ENCODE results near the gene STK32B. TPM values are rescaled to one million over a fixed set of nuclear protein-coding genes. Genes with fewer than 3 reads are reported as not detected.

STK32B gene
- total and polyA plus RNA-seq, 2 experiments from 2014 or later, result not detected

- DNase-seq (ENCODE audit: low read depth in 1 of 2, low spot score in 1 of 2), result peak in 1 of 2 donors; percentile 21
- H3K4me3 ChIP-seq, result no peak overlapping the region
- H3K4me1 ChIP-seq (ENCODE audit: low read depth), result no peaks in the 10 kb centered on the region
- no peaks in the 10 kb centered on the region for H3K36me3 ChIP-seq
- H3K27me3 ChIP-seq, result peaks cover 7% of the 10 kb centered on the region
- no peak for TF ChIP-seq CTCF (IDR thresholded peaks at IDR 0.05; ENCODE audit: low read depth, low read length)
- no peaks in the 10 kb centered on the region for H3K9me3 ChIP-seq (ENCODE audit: low read depth)
- no peak overlapping the region for H3K27ac ChIP-seq
Observed at GRCh38 chr4:5143940-5144339, 92.7 kb downstream of the STK32B start.

- Histone ChIP-seq H3K4me1 (ENCODE audit: low read depth) (no peaks in the 10 kb centered on the region), H3K9me3 (ENCODE audit: low read depth) (no peaks in the 10 kb centered on the region), H3K27ac (no peak overlapping the region), H3K27me3 (peaks cover 9% of the 10 kb centered on the region), H3K4me3 (no peak overlapping the region), H3K36me3 (no peaks in the 10 kb centered on the region)
- no peak for DNase-seq (ENCODE audit: low read depth in 1 of 2, low spot score in 1 of 2)
- no peak for TF ChIP-seq CTCF (IDR thresholded peaks at IDR 0.05; ENCODE audit: low read depth, low read length)
Observed at GRCh38 chr4:5144384-5144783, 93.1 kb downstream of the STK32B start.

- H3K27ac ChIP-seq, result no peak overlapping the region
- no peaks in the 10 kb centered on the region for H3K4me1 ChIP-seq (ENCODE audit: low read depth)
- no peak for DNase-seq (ENCODE audit: low read depth in 1 of 2, low spot score in 1 of 2)
- TF ChIP-seq CTCF (IDR thresholded peaks at IDR 0.05; ENCODE audit: low read depth, low read length), result no peak
- H3K27me3 ChIP-seq, result peaks cover 9% of the 10 kb centered on the region
- H3K36me3 ChIP-seq, result no peaks in the 10 kb centered on the region
- no peaks in the 10 kb centered on the region for H3K9me3 ChIP-seq (ENCODE audit: low read depth)
- H3K4me3 ChIP-seq, result no peak overlapping the region
Observed at GRCh38 chr4:5146248-5146647, 95.0 kb downstream of the STK32B start.

GRCh38 chr4:5152521-5152920 is 101.2 kb downstream of the STK32B start:
- H3K36me3 ChIP-seq, result no peaks in the 10 kb centered on the region
- peaks cover 17% of the 10 kb centered on the region for H3K27me3 ChIP-seq
- H3K9me3 ChIP-seq (ENCODE audit: low read depth), result no peaks in the 10 kb centered on the region
- no peak for TF ChIP-seq CTCF (IDR thresholded peaks at IDR 0.05; ENCODE audit: low read depth, low read length)
- no peak for DNase-seq (ENCODE audit: low read depth in 1 of 2, low spot score in 1 of 2)
- no peak overlapping the region for H3K4me3 ChIP-seq
- H3K4me1 ChIP-seq (ENCODE audit: low read depth), result no peaks in the 10 kb centered on the region
- no peak overlapping the region for H3K27ac ChIP-seq

- no peak for DNase-seq (ENCODE audit: low read depth in 1 of 2, low spot score in 1 of 2)
- TF ChIP-seq CTCF (IDR thresholded peaks at IDR 0.05; ENCODE audit: low read depth, low read length), result no peak
- no peak overlapping the region for H3K4me3 ChIP-seq
- no peaks in the 10 kb centered on the region for H3K9me3 ChIP-seq (ENCODE audit: low read depth)
- peaks cover 8% of the 10 kb centered on the region for H3K27me3 ChIP-seq
- H3K27ac ChIP-seq, result no peak overlapping the region
- no peaks in the 10 kb centered on the region for H3K36me3 ChIP-seq
- H3K4me1 ChIP-seq (ENCODE audit: low read depth), result no peaks in the 10 kb centered on the region
Observed at GRCh38 chr4:5156682-5157081, 105.4 kb downstream of the STK32B start.

Data from cardiac muscle cell (in vitro differentiated cells and primary cell).